ENCODE results near the gene PKN1. TPM values are rescaled to one million over a fixed set of nuclear protein-coding genes. Genes with fewer than 3 reads are reported as not detected.

Gene PKN1
- total and polyA plus RNA-seq, 2 of the 13 experiments (the other 11 are each of a cell fraction or from before 2014, with no cell fraction given) = 45.7 to 54.5 TPM

DNA sequence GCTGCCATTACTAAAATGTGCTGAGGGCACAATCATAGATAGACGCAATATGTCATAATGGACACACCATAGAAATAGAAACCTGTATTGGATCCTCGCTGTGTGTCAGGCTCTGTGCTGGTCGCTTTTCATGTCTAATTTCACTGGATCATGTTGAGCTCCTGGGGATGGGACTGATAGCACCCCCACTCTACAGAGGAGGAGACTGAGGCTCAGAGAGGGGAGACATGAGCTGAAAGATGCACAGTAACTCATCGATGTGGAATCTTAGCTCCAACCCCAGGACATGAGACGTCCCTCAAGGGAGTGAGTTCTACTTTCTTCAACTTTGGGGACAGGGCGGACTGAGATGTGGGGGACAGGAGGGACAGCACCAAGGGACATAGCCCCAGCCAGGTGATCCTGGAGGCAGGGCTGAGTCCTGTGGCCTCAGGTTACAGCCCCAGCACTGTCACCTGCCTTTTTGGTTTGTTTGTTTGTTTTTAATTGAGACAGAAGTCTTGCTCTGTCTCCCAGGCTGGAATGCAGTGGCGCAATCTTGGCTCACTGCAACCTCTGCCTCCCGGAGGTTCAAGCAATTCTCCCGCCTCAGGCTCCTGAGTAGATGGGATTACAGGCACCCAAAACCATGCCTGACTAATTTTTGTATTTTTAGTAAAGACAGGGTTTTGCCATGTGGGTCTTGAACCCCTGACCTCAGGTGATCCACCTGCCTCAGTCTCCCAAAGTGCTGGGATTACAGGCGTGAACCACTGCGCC is 69.4 kb downstream of the PKN1 start (continued):
- TF ChIP-seq HNF4A (CRISPR knock-in tag; IDR thresholded peaks at IDR 0.05) (0 out of 2 replicates have a peak, but pooled peaks have one; percentile 14), ZNF430 (CRISPR knock-in tag; IDR thresholded peaks at IDR 0.05) (no peak), CTCF (CRISPR knock-in tag; IDR thresholded peaks at IDR 0.05) (no peak), RAD51 (IDR thresholded peaks at IDR 0.05; ENCODE audit: borderline replicate concordance) (no peak), MEIS1 (CRISPR knock-in tag; IDR thresholded peaks at IDR 0.05; ENCODE audit: borderline replicate concordance) (no peak), HMG20B (CRISPR knock-in tag; conservative IDR thresholded peaks at IDR 0.05) (no peak), NFE2 (CRISPR knock-in tag; IDR thresholded peaks at IDR 0.05) (no peak), ZNF121 (CRISPR knock-in tag; IDR thresholded peaks at IDR 0.05) (no peak), ZBTB14 (CRISPR knock-in tag; IDR thresholded peaks at IDR 0.05) (no peak), MYPOP (CRISPR knock-in tag; IDR thresholded peaks at IDR 0.05) (0 out of 2 replicates have a peak, but pooled peaks have one; percentile 28), EZH2 (conservative IDR thresholded peaks at IDR 0.05; ENCODE audit: low read depth, low read length) (no peak), ZBTB38 (CRISPR knock-in tag; IDR thresholded peaks at IDR 0.05) (no peak), ZMYM3 (CRISPR knock-in tag; IDR thresholded peaks at IDR 0.05) (peak; percentile 51; the same call in 1 of the 2 replicates), PRMT3 (CRISPR knock-in tag; IDR thresholded peaks at IDR 0.05; ENCODE audit: borderline replicate concordance, low read depth) (no peak), AGO2 (optimal IDR thresholded peaks at IDR 0.05; ENCODE audit: low read depth, low read length) (no peak), ZNF772 (CRISPR knock-in tag; IDR thresholded peaks at IDR 0.05) (no peak), JUNB (CRISPR knock-in tag; IDR thresholded peaks at IDR 0.05; ENCODE audit: borderline replicate concordance) (no peak)
- TF ChIP-seq, protein P1, sequence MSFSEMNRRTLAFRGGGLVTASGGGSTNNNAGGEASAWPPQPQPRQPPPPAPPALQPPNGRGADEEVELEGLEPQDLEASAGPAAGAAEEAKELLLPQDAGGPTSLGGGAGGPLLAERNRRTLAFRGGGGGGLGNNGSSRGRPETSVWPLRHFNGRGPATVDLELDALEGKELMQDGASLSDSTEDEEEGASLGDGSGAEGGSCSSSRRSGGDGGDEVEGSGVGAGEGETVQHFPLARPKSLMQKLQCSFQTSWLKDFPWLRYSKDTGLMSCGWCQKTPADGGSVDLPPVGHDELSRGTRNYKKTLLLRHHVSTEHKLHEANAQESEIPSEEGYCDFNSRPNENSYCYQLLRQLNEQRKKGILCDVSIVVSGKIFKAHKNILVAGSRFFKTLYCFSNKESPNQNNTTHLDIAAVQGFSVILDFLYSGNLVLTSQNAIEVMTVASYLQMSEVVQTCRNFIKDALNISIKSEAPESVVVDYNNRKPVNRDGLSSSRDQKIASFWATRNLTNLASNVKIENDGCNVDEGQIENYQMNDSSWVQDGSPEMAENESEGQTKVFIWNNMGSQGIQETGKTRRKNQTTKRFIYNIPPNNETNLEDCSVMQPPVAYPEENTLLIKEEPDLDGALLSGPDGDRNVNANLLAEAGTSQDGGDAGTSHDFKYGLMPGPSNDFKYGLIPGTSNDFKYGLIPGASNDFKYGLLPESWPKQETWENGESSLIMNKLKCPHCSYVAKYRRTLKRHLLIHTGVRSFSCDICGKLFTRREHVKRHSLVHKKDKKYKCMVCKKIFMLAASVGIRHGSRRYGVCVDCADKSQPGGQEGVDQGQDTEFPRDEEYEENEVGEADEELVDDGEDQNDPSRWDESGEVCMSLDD (CRISPR knock-in tag; IDR thresholded peaks at IDR 0.05; ENCODE audit: borderline replicate concordance) = no peak
- TF ChIP-seq, protein P2, sequence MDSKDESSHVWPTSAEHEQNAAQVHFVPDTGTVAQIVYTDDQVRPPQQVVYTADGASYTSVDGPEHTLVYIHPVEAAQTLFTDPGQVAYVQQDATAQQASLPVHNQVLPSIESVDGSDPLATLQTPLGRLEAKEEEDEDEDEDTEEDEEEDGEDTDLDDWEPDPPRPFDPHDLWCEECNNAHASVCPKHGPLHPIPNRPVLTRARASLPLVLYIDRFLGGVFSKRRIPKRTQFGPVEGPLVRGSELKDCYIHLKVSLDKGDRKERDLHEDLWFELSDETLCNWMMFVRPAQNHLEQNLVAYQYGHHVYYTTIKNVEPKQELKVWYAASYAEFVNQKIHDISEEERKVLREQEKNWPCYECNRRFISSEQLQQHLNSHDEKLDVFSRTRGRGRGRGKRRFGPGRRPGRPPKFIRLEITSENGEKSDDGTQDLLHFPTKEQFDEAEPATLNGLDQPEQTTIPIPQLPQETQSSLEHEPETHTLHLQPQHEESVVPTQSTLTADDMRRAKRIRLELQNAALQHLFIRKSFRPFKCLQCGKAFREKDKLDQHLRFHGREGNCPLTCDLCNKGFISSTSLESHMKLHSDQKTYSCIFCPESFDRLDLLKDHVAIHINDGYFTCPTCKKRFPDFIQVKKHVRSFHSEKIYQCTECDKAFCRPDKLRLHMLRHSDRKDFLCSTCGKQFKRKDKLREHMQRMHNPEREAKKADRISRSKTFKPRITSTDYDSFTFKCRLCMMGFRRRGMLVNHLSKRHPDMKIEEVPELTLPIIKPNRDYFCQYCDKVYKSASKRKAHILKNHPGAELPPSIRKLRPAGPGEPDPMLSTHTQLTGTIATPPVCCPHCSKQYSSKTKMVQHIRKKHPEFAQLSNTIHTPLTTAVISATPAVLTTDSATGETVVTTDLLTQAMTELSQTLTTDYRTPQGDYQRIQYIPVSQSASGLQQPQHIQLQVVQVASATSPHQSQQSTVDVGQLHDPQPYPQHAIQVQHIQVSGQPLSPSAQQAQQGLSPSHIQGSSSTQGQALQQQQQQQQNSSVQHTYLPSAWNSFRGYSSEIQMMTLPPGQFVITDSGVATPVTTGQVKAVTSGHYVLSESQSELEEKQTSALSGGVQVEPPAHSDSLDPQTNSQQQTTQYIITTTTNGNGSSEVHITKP (CRISPR knock-in tag; IDR thresholded peaks at IDR 0.05; ENCODE audit: low read depth) = peak; percentile 56; the same call in 1 of the 2 replicates

Measured in HepG2 (cell line).